IPS-15b (cell line): ENCODE data around the gene TRIM42.

Source experiments
- H3K27me3 ChIP-seq: one replicate; pipeline ENCODE4 v1.6.1; 2013; ENCODE audit warnings: low read length; ENCODE audit not compliant: control insufficient read depth, insufficient read depth
- H3K36me3 ChIP-seq: one replicate; pipeline ENCODE4 v1.6.1; 2013; ENCODE audit warnings: low read length; ENCODE audit not compliant: control insufficient read depth, insufficient read depth
- H3K4me1 ChIP-seq: one replicate; pipeline ENCODE4 v1.6.1; 2013; ENCODE audit warnings: mild to moderate bottlenecking, low read length; ENCODE audit not compliant: control insufficient read depth, insufficient read depth
- H3K4me3 ChIP-seq: one replicate; pipeline ENCODE4 v1.5.1; 2013; ENCODE audit warnings: low read depth, low read length
- H3K9ac ChIP-seq: one replicate; pipeline ENCODE4 v1.6.1; 2013; ENCODE audit warnings: low read depth, mild to moderate bottlenecking, low read length
- H3K9me3 ChIP-seq: one replicate; pipeline ENCODE4 v1.6.1; 2013; ENCODE audit warnings: mild to moderate bottlenecking, low read length; ENCODE audit not compliant: control insufficient read depth, insufficient read depth

Gene TRIM42

DNA sequence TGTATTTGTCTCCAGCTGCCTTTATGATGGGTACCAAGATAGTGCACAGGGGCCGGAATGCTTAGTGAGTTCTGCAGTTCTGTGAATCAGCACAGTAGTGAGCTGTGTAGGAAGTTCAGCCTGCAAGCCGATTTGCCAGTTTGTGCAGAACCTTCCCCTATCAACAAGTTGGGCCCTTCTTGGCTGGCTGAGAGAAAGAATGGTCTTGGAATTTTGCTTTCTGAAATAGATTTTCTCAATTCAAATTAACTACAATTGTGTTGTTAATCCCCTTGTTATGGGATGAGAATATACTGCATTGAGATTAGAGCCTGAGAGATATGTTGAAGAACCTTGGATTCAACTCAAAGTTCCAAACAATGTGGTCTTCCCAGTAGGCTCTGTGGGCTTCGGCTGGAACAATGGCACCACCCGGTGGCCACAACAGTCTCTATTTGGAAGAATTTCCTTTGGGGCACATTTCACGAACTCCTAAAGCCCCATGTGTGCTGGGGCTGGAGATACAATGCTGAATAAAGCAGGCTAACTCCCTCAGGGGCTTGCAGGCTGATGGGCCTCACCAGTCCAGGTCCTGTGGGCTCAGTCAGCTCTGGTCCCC lies 59.1 kb downstream of the TRIM42 start:
- H3K4me3 ChIP-seq: no peak overlapping the region
- H3K36me3 ChIP-seq: no peaks in the 10 kb centered on the region
- H3K27me3 ChIP-seq: no peaks in the 10 kb centered on the region
- no peaks in the 10 kb centered on the region for H3K9me3 ChIP-seq
- H3K9ac ChIP-seq: no peak overlapping the region
- H3K4me1 ChIP-seq: no peaks in the 10 kb centered on the region

DNA sequence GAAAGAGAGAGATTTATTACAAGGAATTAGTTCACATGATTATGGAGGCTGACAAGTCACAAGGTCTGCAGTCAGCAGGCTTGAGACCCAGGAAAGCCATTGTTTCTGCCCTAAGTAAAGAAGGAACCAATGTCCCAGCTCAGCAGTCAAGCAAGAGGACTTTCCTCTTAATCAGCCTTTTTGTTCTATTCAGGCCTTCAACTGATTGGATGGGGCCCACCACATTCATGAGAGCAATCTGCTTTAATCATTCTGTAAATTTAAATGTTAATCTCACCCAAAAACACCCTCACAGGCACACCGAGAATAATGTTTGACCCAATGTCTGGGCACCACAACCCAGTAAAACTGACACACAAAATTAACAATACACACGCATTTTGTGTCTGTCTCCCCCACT lies 64.3 kb downstream of the TRIM42 start:
- no peak overlapping the region for H3K9ac ChIP-seq
- H3K27me3 ChIP-seq: no peaks in the 10 kb centered on the region
- H3K9me3 ChIP-seq: no peaks in the 10 kb centered on the region
- H3K4me3 ChIP-seq: no peak overlapping the region
- no peaks in the 10 kb centered on the region for H3K36me3 ChIP-seq
- no peaks in the 10 kb centered on the region for H3K4me1 ChIP-seq

DNA sequence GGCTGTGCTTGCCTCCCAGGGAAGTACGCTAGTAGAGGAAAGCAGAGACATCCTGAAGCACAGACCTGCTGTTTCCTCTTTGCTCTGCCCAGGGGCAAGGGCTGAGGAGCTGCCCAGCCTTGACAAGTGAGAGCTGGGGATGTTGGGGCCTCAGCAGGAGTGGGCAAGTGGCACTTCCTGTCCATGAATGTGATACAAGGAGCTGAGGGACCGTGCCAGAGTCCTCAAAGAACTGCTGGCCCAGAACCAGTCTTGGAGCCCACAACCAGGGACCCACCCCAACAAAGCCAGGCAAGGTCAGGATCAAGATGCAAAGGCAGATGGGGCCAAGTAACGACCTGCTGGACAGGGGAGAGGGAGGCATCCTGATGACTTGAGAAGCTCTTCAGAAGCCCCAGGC lies 70.3 kb downstream of the TRIM42 start:
- H3K4me1 ChIP-seq: no peaks in the 10 kb centered on the region
- no peaks in the 10 kb centered on the region for H3K36me3 ChIP-seq
- no peak overlapping the region for H3K4me3 ChIP-seq
- H3K9ac ChIP-seq: no peak overlapping the region
- H3K9me3 ChIP-seq: no peaks in the 10 kb centered on the region
- H3K27me3 ChIP-seq: no peaks in the 10 kb centered on the region

DNA sequence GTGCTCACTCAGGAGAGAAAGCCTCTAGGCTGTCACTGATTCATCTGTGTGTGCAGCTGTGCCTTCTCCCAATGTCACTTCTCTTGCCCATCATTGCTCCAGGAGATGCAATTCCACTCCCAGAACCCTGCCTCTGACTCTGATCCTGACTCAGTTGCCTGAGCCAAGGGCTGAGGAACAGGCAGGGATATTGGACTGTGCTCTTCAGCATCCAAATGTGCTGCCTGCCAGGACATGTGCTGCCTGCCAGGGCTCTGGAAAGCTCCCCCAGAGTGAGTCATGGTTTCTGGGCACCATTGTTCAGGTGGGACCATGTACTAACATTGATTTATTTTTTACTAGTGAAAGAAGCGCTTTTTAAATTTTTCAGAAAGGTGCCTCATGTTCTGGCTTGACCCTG lies 71.0 kb downstream of the TRIM42 start:
- no peak overlapping the region for H3K9ac ChIP-seq
- H3K4me1 ChIP-seq: no peaks in the 10 kb centered on the region
- no peak overlapping the region for H3K4me3 ChIP-seq
- no peaks in the 10 kb centered on the region for H3K9me3 ChIP-seq
- H3K36me3 ChIP-seq: no peaks in the 10 kb centered on the region
- H3K27me3 ChIP-seq: no peaks in the 10 kb centered on the region
